MM.1S (cell line): ENCODE data around the gene CERS1.

Experiments
- DNase-seq: peaks from one replicate; pipeline ENCODE4 v3.0.0-alpha.2; 2015
- H2AFZ ChIP-seq: fragments of 300-600 bp; sonication (generic); 2 replicates; pipeline ENCODE4 v1.6.0; 2016; ENCODE audit warnings: antibody characterized with exemption, low read length
- H3F3A ChIP-seq: fragments of 300-600 bp; sonication (generic); 2 replicates; pipeline ENCODE4 v1.6.1; 2016; ENCODE audit warnings: mild to moderate bottlenecking, antibody characterized with exemption, low read length, moderate library complexity, mixed read lengths; ENCODE audit not compliant: insufficient read depth
- H3K27ac ChIP-seq: fragments of 300-600 bp; sonication (generic); 2 replicates; pipeline ENCODE4 v1.5.1; 2016; ENCODE audit warnings: mild to moderate bottlenecking, low read length
- H3K27me3 ChIP-seq: fragments of 300-600 bp; sonication (generic); replicated peaks from 2 replicates; pipeline ENCODE4 v1.6.0; 2016; ENCODE audit warnings: low read length; ENCODE audit not compliant: insufficient read depth
- H3K36me3 ChIP-seq: fragments of 300-600 bp; sonication (generic); replicated peaks from 2 replicates; pipeline ENCODE4 v1.6.1; 2016; ENCODE audit warnings: mild to moderate bottlenecking, low read length, mixed read lengths; ENCODE audit not compliant: insufficient read depth
- H3K4me1 ChIP-seq: fragments of 300-600 bp; sonication (generic); 2 replicates; pipeline ENCODE4 v1.6.1; 2016; ENCODE audit warnings: low read length, mixed read lengths
- H3K4me2 ChIP-seq: fragments of 300-600 bp; sonication (generic); 2 replicates; pipeline ENCODE4 v1.6.0; 2016; ENCODE audit warnings: low read depth, low read length
- H3K4me3 ChIP-seq: fragments of 300-600 bp; sonication (generic); 2 replicates; pipeline ENCODE4 v1.5.1; 2016; ENCODE audit warnings: low read length, mixed read lengths
- H3K79me2 ChIP-seq: fragments of 300-600 bp; sonication (generic); 2 replicates; pipeline ENCODE4 v1.6.1; 2016; ENCODE audit warnings: mixed run types, low read length, mixed read lengths
- H3K9ac ChIP-seq: fragments of 300-600 bp; sonication (generic); 2 replicates; pipeline ENCODE4 v1.6.1; 2016; ENCODE audit warnings: low read length, mixed read lengths
- H3K9me2 ChIP-seq: fragments of 300-600 bp; sonication (generic); replicated peaks from 2 replicates; pipeline ENCODE4 v1.6.1; 2016; ENCODE audit warnings: mild to moderate bottlenecking, low read length, mixed read lengths; ENCODE audit not compliant: insufficient read depth
- H3K9me3 ChIP-seq: fragments of 300-600 bp; sonication (generic); replicated peaks from 2 replicates; pipeline ENCODE4 v1.6.1; 2016; ENCODE audit warnings: mild to moderate bottlenecking, low read length, mixed read lengths; ENCODE audit not compliant: insufficient read depth
- H4K20me1 ChIP-seq: fragments of 300-600 bp; sonication (generic); 2 replicates; pipeline ENCODE4 v1.6.1; 2016; ENCODE audit warnings: mild to moderate bottlenecking, low read length, moderate library complexity, mixed read lengths; ENCODE audit not compliant: insufficient read depth
- EZH2 ChIP-seq: fragments of 300-600 bp; sonication (generic); optimal IDR thresholded peaks from 2 replicates; pipeline ENCODE3; 2017; ENCODE audit warnings: low read depth, mild to moderate bottlenecking, antibody characterized with exemption, low read length, mixed read lengths
- EZH2phosphoT487 ChIP-seq: fragments of 300-600 bp; sonication (generic); IDR thresholded peaks from 2 replicates; pipeline ENCODE4 v1.6.1; 2018; ENCODE audit warnings: antibody characterized with exemption, low read length
- TF ChIP-seq, protein P1 (sequence below): fragments of 300-600 bp; sonication (generic); IDR thresholded peaks from 2 replicates; pipeline ENCODE4 v1.5.1; 2016; ENCODE audit warnings: antibody characterized with exemption, low read length, mixed read lengths

CERS1 gene

GRCh38 chr19:18845961-18846360, 50.0 kb downstream of the CERS1 start:
- no peak overlapping the region for H3K9ac ChIP-seq
- H3K36me3 ChIP-seq: no peaks in the 10 kb centered on the region; the same call in none of the 2 replicates

GRCh38 chr19:18844806-18845329, 51.1 kb downstream of the CERS1 start:
- no peaks in the 10 kb centered on the region; the same call in 1 of the 2 replicates for H3K36me3 ChIP-seq
- no peak overlapping the region for H3K4me3 ChIP-seq
- H3K4me2 ChIP-seq: no peak overlapping the region
- H3K9me3 ChIP-seq: no peaks in the 10 kb centered on the region
- no peaks in the 10 kb centered on the region for H3K9me2 ChIP-seq
- no peak overlapping the region for H3K9ac ChIP-seq
- no peaks in the 10 kb centered on the region for H3F3A ChIP-seq
- peaks cover 22% of the 10 kb centered on the region for H3K4me1 ChIP-seq
- H2AFZ ChIP-seq: no peak overlapping the region
- DNase-seq: no peak
- H3K79me2 ChIP-seq: peaks cover 100% of the 10 kb centered on the region
- peaks cover 92% of the 10 kb centered on the region for H4K20me1 ChIP-seq
- no peaks in the 10 kb centered on the region for H3K27me3 ChIP-seq
- TF ChIP-seq EZH2phosphoT487 (no peak), EZH2 (no peak)
- TF ChIP-seq, protein P1, sequence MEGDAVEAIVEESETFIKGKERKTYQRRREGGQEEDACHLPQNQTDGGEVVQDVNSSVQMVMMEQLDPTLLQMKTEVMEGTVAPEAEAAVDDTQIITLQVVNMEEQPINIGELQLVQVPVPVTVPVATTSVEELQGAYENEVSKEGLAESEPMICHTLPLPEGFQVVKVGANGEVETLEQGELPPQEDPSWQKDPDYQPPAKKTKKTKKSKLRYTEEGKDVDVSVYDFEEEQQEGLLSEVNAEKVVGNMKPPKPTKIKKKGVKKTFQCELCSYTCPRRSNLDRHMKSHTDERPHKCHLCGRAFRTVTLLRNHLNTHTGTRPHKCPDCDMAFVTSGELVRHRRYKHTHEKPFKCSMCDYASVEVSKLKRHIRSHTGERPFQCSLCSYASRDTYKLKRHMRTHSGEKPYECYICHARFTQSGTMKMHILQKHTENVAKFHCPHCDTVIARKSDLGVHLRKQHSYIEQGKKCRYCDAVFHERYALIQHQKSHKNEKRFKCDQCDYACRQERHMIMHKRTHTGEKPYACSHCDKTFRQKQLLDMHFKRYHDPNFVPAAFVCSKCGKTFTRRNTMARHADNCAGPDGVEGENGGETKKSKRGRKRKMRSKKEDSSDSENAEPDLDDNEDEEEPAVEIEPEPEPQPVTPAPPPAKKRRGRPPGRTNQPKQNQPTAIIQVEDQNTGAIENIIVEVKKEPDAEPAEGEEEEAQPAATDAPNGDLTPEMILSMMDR: no peak
- no peak overlapping the region for H3K27ac ChIP-seq

More at GRCh38 chr19:18845961-18846360, 50.0 kb downstream of the CERS1 start:
- Histone ChIP-seq H3K9me2 (no peaks in the 10 kb centered on the region), H3K4me2 (no peak overlapping the region), H3K4me3 (no peak overlapping the region), H3K27me3 (no peaks in the 10 kb centered on the region), H4K20me1 (peaks cover 83% of the 10 kb centered on the region), H3K79me2 (peaks cover 100% of the 10 kb centered on the region), H3K4me1 (peaks cover 22% of the 10 kb centered on the region), H3K9me3 (no peaks in the 10 kb centered on the region), H2AFZ (no peak overlapping the region), H3K27ac (no peak overlapping the region), H3F3A (no peaks in the 10 kb centered on the region)
- no peak for TF ChIP-seq EZH2
- TF ChIP-seq, protein P1: no peak
- no peak for TF ChIP-seq EZH2phosphoT487
- no peak for DNase-seq

DNA sequence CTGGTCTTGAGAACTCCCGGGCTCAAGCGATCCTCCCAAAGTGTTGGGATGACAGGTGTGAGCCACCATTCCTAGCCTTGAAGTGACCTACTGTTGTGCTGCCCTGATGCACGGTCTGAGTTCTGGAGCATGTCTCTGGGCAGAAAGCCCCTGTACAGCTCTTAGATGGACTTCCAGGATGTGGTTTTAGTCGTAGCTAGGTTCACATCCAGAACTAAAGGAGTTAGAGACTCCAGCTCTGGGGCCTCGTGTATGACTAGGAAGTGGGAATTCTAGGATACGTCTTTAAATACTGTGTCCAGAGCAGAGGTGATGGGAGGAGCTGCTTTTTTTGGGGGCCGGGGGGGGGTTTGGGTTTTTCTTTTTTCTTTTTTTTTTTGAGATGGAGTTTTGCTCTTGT, 52.0 kb downstream of the CERS1 start:
- Histone ChIP-seq H3K9ac (no peak overlapping the region), H3F3A (no peaks in the 10 kb centered on the region), H3K9me3 (no peaks in the 10 kb centered on the region), H3K4me2 (no peak overlapping the region), H3K27ac (no peak overlapping the region), H3K4me1 (peaks cover 13% of the 10 kb centered on the region), H3K79me2 (peaks cover 100% of the 10 kb centered on the region), H2AFZ (no peak overlapping the region), H3K9me2 (no peaks in the 10 kb centered on the region), H4K20me1 (peaks cover 92% of the 10 kb centered on the region), H3K4me3 (no peak overlapping the region), H3K36me3 (no peaks in the 10 kb centered on the region; the same call in 1 of the 2 replicates), H3K27me3 (no peaks in the 10 kb centered on the region)
- TF ChIP-seq EZH2: no peak
- TF ChIP-seq EZH2phosphoT487: no peak
- TF ChIP-seq, protein P1: no peak
- DNase-seq: no peak
